AG09309 (cell line): Measurements from ENCODE around the gene TTLL8.

ENCODE experiments used
- DNase-seq: peaks from one replicate; pipeline ENCODE4 v3.0.0-alpha.2; 2010; ENCODE audit warnings: low read depth
- H3K4me3 ChIP-seq: 2 replicates; pipeline ENCODE4 v1.5.1; 2011; ENCODE audit warnings: mild to moderate bottlenecking, low read depth, low read length, moderate library complexity; ENCODE audit not compliant: control insufficient read depth
- TF ChIP-seq, protein P1 (sequence below): IDR thresholded peaks from 2 replicates; pipeline ENCODE4 v1.5.1; 2011; ENCODE audit warnings: mild to moderate bottlenecking, low read depth, low read length, inconsistent platforms; ENCODE audit not compliant: insufficient read depth, control insufficient read depth; ENCODE audit errors: missing control alignments

TTLL8 gene

DNA sequence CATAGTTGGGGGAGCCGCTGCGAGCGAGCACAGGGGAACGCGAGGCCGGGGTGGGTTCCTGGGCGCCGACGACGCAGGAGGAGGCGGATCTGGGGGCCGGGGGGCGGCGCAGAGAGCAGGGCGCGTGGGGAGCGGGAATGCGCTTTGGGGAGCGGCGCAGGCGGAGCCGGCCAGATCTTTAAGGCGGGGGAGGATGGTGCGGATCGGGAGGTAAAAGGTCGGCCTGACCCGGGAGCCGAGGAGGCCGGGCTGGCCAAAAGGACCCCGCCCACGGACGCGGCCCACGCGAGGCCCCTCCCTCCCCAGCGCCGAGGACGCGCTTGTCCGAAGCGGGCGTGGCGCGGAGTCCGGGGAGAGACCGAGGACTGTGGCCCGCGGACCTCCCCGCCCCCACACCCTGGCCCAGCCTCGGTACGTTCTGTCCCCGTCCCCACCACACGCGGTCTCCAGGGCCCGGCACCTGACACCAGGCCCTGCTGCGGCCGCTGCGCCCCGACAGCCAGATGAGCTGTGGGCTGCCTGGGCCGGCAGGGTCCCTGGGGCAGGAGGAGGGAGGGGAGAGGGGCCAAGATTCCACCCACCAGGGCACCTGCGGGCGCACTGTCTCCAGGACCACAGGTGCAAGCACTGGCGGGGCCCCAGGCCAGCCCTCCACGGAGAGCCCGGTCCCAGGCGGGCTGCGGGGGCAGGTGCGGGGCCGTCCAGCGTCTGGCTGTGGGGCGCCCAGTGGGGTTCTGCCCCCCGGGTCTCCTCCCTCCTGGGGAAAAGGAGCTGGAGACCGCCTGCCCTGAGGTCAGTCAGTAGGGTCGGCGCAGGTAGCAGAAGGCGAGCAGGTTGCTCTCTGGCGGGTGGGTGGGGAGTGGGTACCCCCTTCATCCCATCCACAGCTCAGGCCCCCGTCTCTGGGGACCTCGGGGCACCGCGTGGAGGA, 86.6 kb downstream of the TTLL8 start:
- DNase-seq: no peak
- TF ChIP-seq, protein P1, sequence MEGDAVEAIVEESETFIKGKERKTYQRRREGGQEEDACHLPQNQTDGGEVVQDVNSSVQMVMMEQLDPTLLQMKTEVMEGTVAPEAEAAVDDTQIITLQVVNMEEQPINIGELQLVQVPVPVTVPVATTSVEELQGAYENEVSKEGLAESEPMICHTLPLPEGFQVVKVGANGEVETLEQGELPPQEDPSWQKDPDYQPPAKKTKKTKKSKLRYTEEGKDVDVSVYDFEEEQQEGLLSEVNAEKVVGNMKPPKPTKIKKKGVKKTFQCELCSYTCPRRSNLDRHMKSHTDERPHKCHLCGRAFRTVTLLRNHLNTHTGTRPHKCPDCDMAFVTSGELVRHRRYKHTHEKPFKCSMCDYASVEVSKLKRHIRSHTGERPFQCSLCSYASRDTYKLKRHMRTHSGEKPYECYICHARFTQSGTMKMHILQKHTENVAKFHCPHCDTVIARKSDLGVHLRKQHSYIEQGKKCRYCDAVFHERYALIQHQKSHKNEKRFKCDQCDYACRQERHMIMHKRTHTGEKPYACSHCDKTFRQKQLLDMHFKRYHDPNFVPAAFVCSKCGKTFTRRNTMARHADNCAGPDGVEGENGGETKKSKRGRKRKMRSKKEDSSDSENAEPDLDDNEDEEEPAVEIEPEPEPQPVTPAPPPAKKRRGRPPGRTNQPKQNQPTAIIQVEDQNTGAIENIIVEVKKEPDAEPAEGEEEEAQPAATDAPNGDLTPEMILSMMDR: no peak
- H3K4me3 ChIP-seq: peak overlapping the region; percentile 56

DNA sequence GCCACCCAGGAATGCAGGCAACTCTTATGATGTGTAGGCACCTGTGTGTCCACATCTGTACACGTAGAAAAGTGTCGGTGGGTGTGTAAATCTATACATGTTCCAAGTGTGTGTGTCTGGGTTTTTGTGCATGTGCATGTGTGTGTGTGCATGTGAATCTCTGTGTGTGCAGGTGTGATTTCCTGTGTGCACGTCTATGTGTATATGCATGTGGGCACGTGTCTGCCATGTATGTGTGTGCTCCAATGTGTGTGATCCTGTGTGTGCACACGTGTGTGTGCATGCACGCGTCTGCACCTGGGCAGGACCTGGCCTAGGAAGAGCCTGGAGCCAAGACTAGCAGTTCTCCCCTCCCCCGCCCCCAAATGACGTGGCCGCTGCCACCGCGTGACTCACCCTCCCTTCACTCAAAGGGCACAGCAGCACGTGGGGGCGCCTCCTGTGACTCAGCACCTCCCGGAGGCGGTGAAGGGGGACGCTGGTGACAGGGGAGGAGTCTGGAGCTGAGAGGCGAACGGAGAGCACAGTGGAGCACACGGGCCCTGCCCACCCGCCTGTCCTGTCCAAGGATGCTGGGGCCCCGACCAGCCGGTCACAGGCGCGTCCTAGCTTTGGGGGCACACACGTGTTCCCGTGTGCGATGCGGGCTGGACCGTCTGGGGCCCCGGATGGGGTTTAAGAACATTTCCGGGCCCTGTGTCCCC, 87.4 kb downstream of the TTLL8 start:
- peak overlapping the region; percentile 56 for H3K4me3 ChIP-seq
- TF ChIP-seq, protein P1: no peak
- DNase-seq: peak; percentile 77

DNA sequence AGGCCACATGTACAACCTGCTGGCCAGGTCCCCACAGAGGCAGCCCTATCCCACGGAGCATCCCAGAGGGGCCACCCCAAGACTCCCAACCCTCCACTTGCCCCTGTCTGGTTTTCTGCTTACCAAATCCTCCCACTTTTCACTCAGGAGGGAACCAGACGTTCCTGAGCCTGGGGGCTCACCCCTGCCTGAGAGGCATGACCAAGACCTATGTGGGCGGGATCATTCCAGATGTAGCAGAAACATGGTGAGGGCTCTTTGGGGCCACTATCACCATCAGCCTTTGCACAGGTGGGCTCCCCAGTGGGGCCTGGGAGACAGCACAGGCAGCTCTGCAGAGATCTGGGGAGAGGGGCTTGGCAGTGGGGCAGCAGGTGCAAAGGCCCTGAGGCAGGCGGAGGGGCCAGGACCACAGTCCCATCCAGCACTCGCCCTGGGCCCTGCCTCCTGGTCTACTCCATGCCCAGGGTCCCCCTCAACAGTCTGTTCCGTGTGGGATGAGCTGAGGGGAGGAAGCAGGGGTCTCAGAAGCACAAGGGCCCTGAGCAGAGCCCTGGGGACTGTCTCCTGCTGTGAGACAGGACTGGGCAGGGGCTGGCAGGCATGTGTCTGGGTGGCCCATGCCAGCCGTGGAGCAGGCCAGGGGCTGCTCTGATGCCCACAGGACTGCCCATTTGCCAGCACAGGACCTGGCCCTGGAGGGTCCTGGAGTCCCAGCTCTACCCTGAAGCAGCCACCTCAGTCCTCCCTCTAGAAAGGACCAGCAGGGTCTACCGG, 88.2 kb downstream of the TTLL8 start:
- TF ChIP-seq, protein P1: no peak
- no peak for DNase-seq
- H3K4me3 ChIP-seq: no peak overlapping the region

DNA sequence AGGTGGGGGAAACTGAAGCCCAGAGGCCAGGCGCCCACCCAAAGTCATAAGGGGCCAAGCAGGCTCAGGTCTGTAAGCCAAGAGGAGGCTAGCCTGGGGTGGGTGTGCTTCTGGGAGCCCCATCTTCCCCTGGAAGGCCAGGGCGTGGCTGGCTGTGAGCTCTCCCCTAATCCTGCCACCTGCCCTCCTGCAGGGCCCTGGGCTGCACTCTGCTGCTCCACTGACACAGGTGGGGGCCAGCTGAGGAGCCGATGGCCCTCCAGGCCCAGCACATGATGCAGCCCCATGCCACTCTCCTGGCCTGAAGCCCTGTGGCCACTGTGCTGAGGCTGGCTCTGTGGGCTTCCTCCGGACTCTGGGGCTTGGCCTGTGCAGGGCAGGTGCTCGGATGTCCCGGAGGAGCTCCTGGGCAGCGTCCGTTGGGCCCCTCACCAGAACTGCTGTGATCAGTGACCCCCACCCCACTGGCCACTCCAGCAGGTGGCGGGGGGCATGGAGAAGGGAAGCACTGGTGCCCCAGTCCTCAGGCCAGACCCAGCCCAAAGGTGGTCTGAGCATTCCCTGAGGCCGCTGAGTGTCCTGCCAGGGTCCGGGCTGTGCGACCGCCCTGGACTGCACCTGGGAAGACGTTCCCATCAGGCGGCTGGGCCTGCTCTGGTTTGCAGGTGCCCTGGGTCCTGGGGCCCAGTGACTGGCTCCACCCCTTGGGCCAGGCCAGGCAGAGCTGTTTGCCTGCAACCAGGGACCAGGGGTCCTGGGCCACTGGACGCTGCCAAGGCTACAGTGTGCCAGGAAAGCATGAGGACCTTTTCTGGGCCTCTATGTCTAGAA, 89.1 kb downstream of the TTLL8 start:
- TF ChIP-seq, protein P1: no peak
- no peak overlapping the region for H3K4me3 ChIP-seq
- DNase-seq: no peak
